ENCODE measurements around the gene ZNF212. TPM values are rescaled to one million over a fixed set of nuclear protein-coding genes. Genes with fewer than 3 reads are reported as not detected.

Gene ZNF212
- 2.1 and 3.9 TPM in 2 replicates for total RNA-seq

DNA sequence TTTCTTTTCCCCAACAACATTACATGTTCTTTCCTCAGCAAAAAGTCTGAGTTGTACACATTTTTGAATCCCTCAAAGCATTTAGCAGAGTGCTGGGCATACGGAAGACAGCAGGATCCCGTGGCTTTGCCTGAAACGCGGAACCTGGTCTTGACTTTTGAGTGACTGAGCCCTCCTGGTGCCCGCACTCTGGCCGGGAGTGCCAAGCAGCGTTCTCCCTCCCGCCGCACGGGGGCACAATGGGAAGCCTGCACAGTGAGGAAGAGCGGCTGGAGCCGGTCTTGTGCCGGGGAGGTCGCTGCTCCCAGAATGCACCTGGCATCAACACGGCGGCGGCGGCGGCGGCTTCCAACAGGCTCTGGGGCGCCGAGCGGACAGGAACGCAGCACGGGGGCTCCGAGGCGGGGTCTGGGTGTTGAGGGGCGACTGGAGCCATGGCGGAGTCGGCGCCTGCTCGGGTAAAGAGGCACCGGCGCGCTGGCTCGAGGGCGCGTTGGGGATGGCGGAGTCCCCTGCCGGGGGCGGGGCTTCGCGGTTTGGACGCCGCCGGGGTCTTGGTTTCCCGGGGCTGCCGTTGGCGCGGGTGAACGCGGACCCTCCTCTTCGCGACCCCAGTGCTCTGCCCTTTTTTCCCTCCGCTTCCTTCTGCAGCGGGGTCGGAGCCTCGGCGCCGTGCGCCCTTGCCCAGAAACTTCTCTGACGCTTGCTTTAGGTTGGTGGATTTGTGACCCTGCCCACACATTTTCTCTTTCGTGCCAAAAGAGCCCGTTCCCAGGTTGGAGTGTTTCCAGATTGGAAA is at the start of gene ZNF212:
TSS of gene ZNF212 (plus strand) at position 307 of the 799 bp plus-strand sequence. CDS start at position 435, 128 bp downstream.

GRCh38 chr7:149195180-149196150 is 44.0 kb upstream of the ZNF212 start, which contains the start of gene ZNF282:
Gene ZNF282, plus strand, starts transcription at chr7:149195546. Its CDS starts 44 bp downstream, at chr7:149195590.

DNA sequence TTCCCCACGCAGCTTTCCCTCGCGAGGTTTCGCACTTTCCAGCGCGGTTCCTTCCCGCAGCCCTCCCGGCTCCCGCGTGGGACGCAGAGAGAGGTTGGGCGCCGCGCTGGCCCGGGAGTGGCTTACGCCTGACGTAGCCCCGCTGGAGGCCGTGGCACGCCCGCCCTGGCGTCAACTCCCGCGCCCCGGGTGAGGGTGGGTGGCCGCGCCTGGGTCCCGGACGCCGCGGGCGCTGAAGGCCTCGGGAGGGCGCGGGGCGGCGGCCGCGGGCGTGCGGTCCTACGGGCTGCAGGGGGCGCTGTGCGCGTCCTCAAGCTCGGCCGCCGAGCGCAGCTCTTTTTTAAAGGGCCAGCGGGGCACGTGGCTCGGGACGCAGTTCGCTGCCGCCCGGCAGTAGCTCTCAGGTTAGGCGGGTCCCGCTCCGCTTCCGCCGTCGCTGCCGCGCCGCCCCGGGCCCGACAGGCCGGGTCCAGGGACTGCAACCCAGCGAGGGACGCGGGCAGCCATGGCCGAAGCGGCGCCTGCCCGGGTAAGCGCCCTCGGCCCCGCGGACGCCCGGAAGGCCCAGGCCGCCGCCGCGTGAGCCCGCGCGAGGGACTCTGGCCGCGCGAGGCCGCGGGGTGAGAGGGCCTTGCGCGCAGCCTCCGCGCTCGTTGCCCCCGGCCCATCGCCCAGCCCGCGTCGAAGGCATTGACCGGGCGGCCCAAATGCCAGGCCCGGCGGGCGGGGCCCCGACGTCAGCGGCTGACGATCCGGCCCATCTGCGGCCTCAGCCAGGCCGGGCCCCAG is 22.6 kb downstream of the ZNF212 start, which contains the start of gene ZNF783:
TSS of gene ZNF783 (plus strand) at position 368 of the 789 bp plus-strand sequence. CDS start at position 506, 138 bp downstream.

Other genes with a start within 250 kb of the ZNF212 start
- 422 and 623 TPM in 2 replicates for gene PDIA4, start 211.1 kb upstream of the ZNF212 start, total RNA-seq
- gene ZNF786, start 148.9 kb upstream of the ZNF212 start, total RNA-seq, result 3.0 and 4.9 TPM in 2 replicates
- 4.4 and 5.8 TPM in 2 replicates for gene ZNF425, start 113.3 kb upstream of the ZNF212 start, total RNA-seq
- gene ZNF398, start 92.2 kb upstream of the ZNF212 start, total RNA-seq, result 4.1 and 5.5 TPM in 2 replicates
- gene ZNF282, start 44.1 kb upstream of the ZNF212 start, total RNA-seq, result 14.6 and 15.1 TPM in 2 replicates
- gene ZNF783, start 22.5 kb downstream of the ZNF212 start, total RNA-seq, result 9.1 and 12.5 TPM in 2 replicates
- gene ZNF777, start 221.4 kb downstream of the ZNF212 start, total RNA-seq, result 2.4 and 4.4 TPM in 2 replicates